Activated gamma-delta T cell treated with Interleukin-2 at 50 U/mL for 16 hours (primary cell): ENCODE measurements around the gene CAMKV.
"Not testable (repeated sequence)": the region's sequence is repeated elsewhere in the genome, so short reads cannot be mapped to it uniquely, and the experiment has no call there.

ENCODE experiments used
- DNase-seq: peaks from one replicate; pipeline ENCODE4 v3.0.0-alpha.2; 2020

Gene CAMKV

GRCh38 chr3:49844464-49845183, 25.1 kb downstream of the CAMKV start:
- no peak for DNase-seq

- DNase-seq: no peak
These were observed 26.7 kb downstream of the CAMKV start for GRCh38 chr3:49842843-49843517.

DNA sequence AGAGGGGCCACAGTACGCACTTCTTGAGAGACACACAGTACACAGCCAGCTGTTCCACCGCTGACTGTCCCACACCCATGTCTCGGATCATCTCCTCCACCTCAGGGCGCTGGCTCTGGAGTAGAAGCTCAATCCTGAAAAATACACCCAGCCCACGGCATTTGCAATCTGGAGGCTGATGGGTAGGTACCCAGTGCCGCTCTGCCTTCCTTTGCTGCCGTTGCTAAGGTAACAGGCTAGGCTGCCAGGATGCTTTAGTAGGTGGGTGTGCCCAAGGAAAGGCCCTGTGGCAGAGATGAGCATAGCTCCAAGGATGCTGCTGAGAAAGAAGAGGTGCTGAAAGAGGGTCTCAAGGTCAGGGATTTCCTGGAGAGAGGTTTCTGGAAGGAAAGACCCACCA, 27.9 kb downstream of the CAMKV start:
- no peak for DNase-seq

- no peak for DNase-seq
These were observed 28.5 kb downstream of the CAMKV start for GRCh38 chr3:49841126-49841696.

- no peak for DNase-seq
These were observed 29.3 kb downstream of the CAMKV start for GRCh38 chr3:49840388-49840787.

GRCh38 chr3:49839193-49839809, 30.4 kb downstream of the CAMKV start:
- peak; percentile 82 for DNase-seq

DNA sequence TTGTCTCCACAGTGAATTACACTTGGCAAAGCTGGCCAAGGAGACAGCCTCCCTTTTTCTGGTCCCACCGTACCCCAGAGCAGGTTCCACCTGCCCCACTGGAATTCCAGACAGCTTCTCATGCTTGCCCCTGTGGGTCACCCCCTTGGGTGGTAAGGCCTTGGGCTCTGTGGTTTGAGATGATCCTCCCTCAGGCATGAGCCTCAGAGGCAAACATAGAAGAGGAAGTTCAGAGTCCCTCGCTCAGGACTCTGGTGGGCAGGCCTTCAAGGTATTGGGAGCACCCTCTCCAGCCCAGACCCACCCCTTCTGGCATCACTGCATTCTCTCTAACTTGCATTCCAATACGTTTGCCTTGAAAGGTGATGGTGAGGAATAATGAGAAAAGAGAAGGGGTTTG, 38.4 kb downstream of the CAMKV start:
- no peak for DNase-seq

DNA sequence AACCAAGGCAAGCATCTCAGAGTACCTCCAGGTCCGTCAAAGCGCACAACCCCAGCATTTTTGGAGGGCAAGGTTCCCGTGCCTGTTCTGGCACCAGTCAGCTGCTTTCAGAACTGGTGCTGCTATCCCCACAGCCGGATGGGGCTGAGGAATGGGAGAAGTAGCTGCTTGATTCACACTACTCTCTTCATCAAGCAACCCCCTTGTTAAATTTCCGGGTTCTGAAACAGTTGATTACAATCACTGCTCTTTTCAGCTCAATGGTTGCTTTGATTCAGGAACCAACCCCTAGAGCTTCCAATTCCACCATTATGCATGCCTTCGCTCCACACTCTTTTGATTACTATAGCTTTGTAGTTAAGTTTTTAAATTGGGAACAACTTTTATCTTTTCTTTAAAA, 43.7 kb downstream of the CAMKV start:
- no peak for DNase-seq

GRCh38 chr3:49823131-49823530, 46.6 kb downstream of the CAMKV start:
- DNase-seq: not testable (repeated sequence)

GRCh38 chr3:49813497-49814174, 56.1 kb downstream of the CAMKV start, which contains the start of gene UBA7:
UBA7 (minus strand) TSS chr3:49813953; CDS start chr3:49813787, 166 bp downstream.
- peak; percentile 15 for DNase-seq

- DNase-seq: no peak
These were observed 56.7 kb downstream of the CAMKV start for GRCh38 chr3:49812916-49813496.
